K562 (cell line): ENCODE data around the gene TTC33. TPM values are rescaled to one million over a fixed set of nuclear protein-coding genes. Genes with fewer than 3 reads are reported as not detected.

Source experiments
- ATAC-seq: fragments of 200-7000 bp; cut with Tn5 transposase; 3 replicates; pipeline ENCODE4 v1.9.1; 2020; ENCODE audit warnings: moderate library complexity
- BruUV-seq: library from RNA; stranded (reverse); fragments of 400-500 nt; replicated peaks from 2 replicates; lab custom pipeline; 2021; lab: Mats Ljungman, UMichigan
- CTCF ChIA-PET: fragments of 300-600 bp; formaldehyde crosslinking; extraction: SDS; loops from one replicate; lab custom pipeline; 2021; ENCODE audit warnings: low intra/inter-chr PET ratio; lab: Yijun Ruan, JAX
- POLR2A ChIA-PET: fragments of 300-600, 350-650 bp; sonication (Branson Sonifier 250); formaldehyde crosslinking; extraction: SDS; loops from one replicate; lab custom pipeline; 2021; ENCODE audit warnings: antibody characterized with exemption, inconsistent platforms; lab: Yijun Ruan, JAX
- DNase-seq, 4 experiments: peaks; one replicate each; pipeline versions ENCODE4 v3.0.0 to v3.0.0-alpha.2; 2011 to 2018; ENCODE audit warnings: low spot score in 3 of 4, mixed read lengths in 3 of 4; ENCODE audit errors: extremely low read depth in 1 of 4
- FAIRE-seq: peaks from 2 replicates; lab custom pipeline; 2011; peaks lifted over from hg19 to GRCh38; lab: Jason Lieb, UNC
- H2AFZ ChIP-seq: 2 replicates; pipeline ENCODE4 v1.6.0; 2011; ENCODE audit warnings: low read depth, low read length, control low read depth, inconsistent platforms
- H3K27ac ChIP-seq: fragments of 200-600 bp; 3 replicates; pipeline ENCODE4 v1.8.0; 2011; ENCODE audit warnings: low read depth, mild to moderate bottlenecking, control low read depth, inconsistent platforms, low read length, moderate library complexity, mixed read lengths; ENCODE audit errors: extremely low read depth
- H3K27me3 ChIP-seq, 2 experiments: fragments of 300-600 bp in 1 of 2; 2 replicates in 1 of 2; 3 replicates in 1 of 2; pipeline versions ENCODE4 v1.6.0 to v1.8.0; 2011; ENCODE audit warnings: inconsistent platforms in 2 of 2, low read length in 2 of 2, mild to moderate bottlenecking in 1 of 2, mixed read lengths in 1 of 2, moderate library complexity in 1 of 2; ENCODE audit not compliant: control insufficient read depth in 2 of 2, insufficient read depth in 2 of 2
- H3K36me3 ChIP-seq: fragments of 300-600 bp; 3 replicates; pipeline ENCODE4 v1.8.0; 2011; ENCODE audit warnings: mild to moderate bottlenecking, low read length, inconsistent platforms; ENCODE audit not compliant: control insufficient read depth, insufficient read depth
- H3K4me1 ChIP-seq, 2 experiments: fragments of 200-600 bp in 1 of 2; replicated peaks in 1 of 2; 2 replicates in 1 of 2; 3 replicates in 1 of 2; pipeline versions ENCODE4 v1.5.1 to v1.8.0; 2011; ENCODE audit warnings: inconsistent platforms in 2 of 2, low read length in 2 of 2, mild to moderate bottlenecking in 1 of 2, mixed read lengths in 1 of 2, moderate library complexity in 1 of 2; ENCODE audit not compliant: control insufficient read depth in 2 of 2, insufficient read depth in 2 of 2
- H3K4me2 ChIP-seq: 2 replicates; pipeline ENCODE4 v1.6.1; 2011; ENCODE audit warnings: low read length, control low read depth, inconsistent platforms, mixed read lengths; ENCODE audit not compliant: insufficient read depth
- H3K4me3 ChIP-seq: fragments of 200-600 bp; sonication (generic), shearing (Covaris generic); 2 replicates; pipeline ENCODE4 v1.5.1; 2016; ENCODE audit warnings: control low read depth, inconsistent platforms
- H3K79me2 ChIP-seq: fragments of 200-600 bp; 3 replicates; pipeline ENCODE4 v1.8.0; 2011; ENCODE audit warnings: low read length, inconsistent platforms; ENCODE audit not compliant: control insufficient read depth, insufficient read depth
- H3K9ac ChIP-seq, 2 experiments: 2 replicates each; pipeline versions ENCODE4 v1.6.0 to v1.6.1; 2011; ENCODE audit warnings: low read depth in 2 of 2, low read length in 2 of 2, control low read depth in 1 of 2, inconsistent platforms in 1 of 2, mild to moderate bottlenecking in 1 of 2, mixed read lengths in 1 of 2; ENCODE audit not compliant: insufficient read depth in 1 of 2
- H3K9me1 ChIP-seq: one replicate; pipeline ENCODE4 v1.6.0; 2011; ENCODE audit warnings: inconsistent platforms, mild to moderate bottlenecking, low read length, moderate library complexity; ENCODE audit not compliant: control insufficient read depth, insufficient read depth
- H3K9me3 ChIP-seq: replicated peaks from 2 replicates; pipeline ENCODE4 v1.5.1; 2011; ENCODE audit warnings: low read depth, low read length, inconsistent platforms; ENCODE audit not compliant: control insufficient read depth, insufficient read depth
- H4K20me1 ChIP-seq: replicated peaks from 2 replicates; pipeline ENCODE4 v1.6.1; 2011; ENCODE audit warnings: low read length, inconsistent platforms, mixed read lengths; ENCODE audit not compliant: control insufficient read depth, insufficient read depth
- BRF1 ChIP-seq: IDR thresholded peaks from 3 replicates; pipeline ENCODE4 v1.6.1; 2011; ENCODE audit warnings: borderline replicate concordance, mild to moderate bottlenecking; ENCODE audit not compliant: insufficient read length; ENCODE audit errors: extremely low read depth
- C11orf30 ChIP-seq: fragments of 450-650 bp; IDR thresholded peaks from 2 replicates; pipeline ENCODE4 v1.6.1; 2016; ENCODE audit warnings: low read depth, mild to moderate bottlenecking
- DDX20 ChIP-seq: fragments of 450-650 bp; IDR thresholded peaks from 2 replicates; pipeline ENCODE4 v1.6.1; 2016; ENCODE audit warnings: missing genetic modification characterization, low read depth, mild to moderate bottlenecking, missing compliant biosample characterization, moderate library complexity
- KLF1 ChIP-seq: fragments of 450-650 bp; IDR thresholded peaks from 2 replicates; pipeline ENCODE4 v1.6.1; 2016; ENCODE audit warnings: missing genetic modification characterization, missing compliant biosample characterization
- KLF13 ChIP-seq: fragments of 450-650 bp; IDR thresholded peaks from 2 replicates; pipeline ENCODE4 v1.6.1; 2016; ENCODE audit warnings: missing genetic modification characterization, low read depth, mild to moderate bottlenecking, missing compliant biosample characterization, moderate library complexity, borderline replicate concordance
- MBD2 ChIP-seq: sonication (generic); IDR thresholded peaks from 2 replicates; pipeline ENCODE4 v1.6.1; 2016; ENCODE audit warnings: low read depth, borderline replicate concordance
- MTA2 ChIP-seq: fragments of 450-650 bp; IDR thresholded peaks from 2 replicates; pipeline ENCODE4 v1.6.1; 2016; ENCODE audit warnings: low read depth
- POLR3G ChIP-seq: IDR thresholded peaks from 2 replicates; pipeline ENCODE4 v1.6.1; 2011; ENCODE audit not compliant: insufficient read length, insufficient replicate concordance; ENCODE audit errors: extremely low read depth
- RBM25 ChIP-seq: fragments of 200-400 bp; formaldehyde crosslinking; IDR thresholded peaks from 2 replicates; pipeline ENCODE4 v1.6.1; 2018; ENCODE audit warnings: low read length, low read depth, moderate library complexity; ENCODE audit not compliant: severe bottlenecking
- TEAD4 ChIP-seq, 2 experiments: sonication (generic) in 1 of 2; formaldehyde crosslinking in 1 of 2; IDR thresholded peaks; 2 replicates each; pipeline versions ENCODE4 v1.6.1 to v1.8.0; 2012 to 2022; ENCODE audit warnings: borderline replicate concordance in 1 of 2, inconsistent platforms in 1 of 2, low read length in 1 of 2, mild to moderate bottlenecking in 1 of 2, missing genetic modification reagents in 1 of 2
- ZNF75A ChIP-seq: fragments of 450-650 bp; formaldehyde crosslinking; IDR thresholded peaks from 2 replicates; pipeline ENCODE4 v1.4.0; 2020; ENCODE audit warnings: mild to moderate bottlenecking
- WGBS: fragments of 100-300 bp; shearing (Covaris generic); methylation state at CpG from one replicate; pipeline ENCODE4 v1.1.6; 2016; ENCODE audit warnings: low coverage, mixed read lengths; ENCODE audit not compliant: insufficient coverage; ENCODE audit errors: missing lambda C conversion rate; 5-methylcytosine and 5-hydroxymethylcytosine counted together
- in situ Hi-C: fragments of 300-500 bp; cut with MboI; formaldehyde crosslinking; loops from 4 replicates; pipeline ENCODE4 v1.15.0; 2018; ENCODE audit warnings: inconsistent platforms, mixed read lengths
- intact Hi-C: fragments of 100-400 bp; cut with micrococcal nuclease; formaldehyde crosslinking; loops from 2 replicates; pipeline ENCODE4 v1.14.2; 2022
- polyA plus RNA-seq, 8 experiments: library from polyadenylated mRNA; depleted of rRNA in 4 of 8; stranded (reverse) in 5 of 8; unstranded in 3 of 8; fragments of >200 nt; fragmentation: Nextera tagmentation in 2 of 8; fragmentation: Illumina TruSeq in 1 of 8; extraction: Ambion mirVana in 2 of 8; extraction: Trizol in 1 of 8; gene quantifications; 2 replicates each; pipeline versions ENCODE4 v1.2.1 to v1.2.3, GENCODE V29; 2011 to 2014; ENCODE audit warnings: inconsistent platforms in 1 of 8, missing spikeins in 1 of 8
- total RNA-seq, 7 experiments: library from RNA; depleted of rRNA in 6 of 7; stranded (reverse); fragments of >200 nt in 6 of 7; fragmentation: Illumina TruSeq in 2 of 7; extraction: Trizol in 2 of 7; gene quantifications; 2 replicates each; pipeline versions ENCODE4 v1.2.1 to v1.2.3, GENCODE V29; 2011 to 2021; ENCODE audit warnings: low replicate concordance in 1 of 7
- TF ChIP-seq, protein P1 (sequence below): sonication (generic); formaldehyde crosslinking; IDR thresholded peaks from 2 replicates; pipeline ENCODE4 v1.8.1; 2023; ENCODE audit warnings: mild to moderate bottlenecking, missing genetic modification reagents
- TF ChIP-seq, protein P2 (sequence below): fragments of 250-450 bp; sonication (Bioruptor Pico); IDR thresholded peaks from 2 replicates; pipeline ENCODE4 v1.5.0; 2021; ENCODE audit warnings: mild to moderate bottlenecking, moderate library complexity
- TF ChIP-seq, protein P3 (sequence below): fragments of 250-450 bp; sonication (Bioruptor Pico); IDR thresholded peaks from 2 replicates; pipeline ENCODE4 v1.4.0; 2020

The TTC33 gene
- total and polyA plus RNA-seq, 9 of the 15 experiments (the other 6 are each of a cell fraction or from before 2014, with no cell fraction given): 11.5 to 24.9 (median 21.1) TPM

DNA sequence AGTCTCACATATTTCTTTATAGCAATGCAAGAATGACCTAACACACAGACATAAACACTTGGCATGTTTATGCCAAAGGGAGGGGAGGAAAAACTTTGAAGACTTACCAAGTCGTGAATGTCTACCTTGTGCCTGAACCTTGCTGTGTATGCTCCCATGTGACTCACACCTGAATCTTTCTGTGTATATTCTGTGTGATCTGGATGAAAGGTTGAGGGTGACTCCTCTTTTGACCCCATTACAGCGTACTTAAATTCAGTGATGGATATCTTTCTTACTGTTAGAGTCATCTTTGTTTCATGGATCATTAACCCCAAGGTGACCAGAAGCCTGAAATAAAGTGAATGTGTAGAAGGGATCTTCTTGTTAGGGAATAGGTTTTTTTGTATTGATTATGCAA is 129.0 kb downstream of the TTC33 start (continued):
- TF ChIP-seq, protein P1, sequence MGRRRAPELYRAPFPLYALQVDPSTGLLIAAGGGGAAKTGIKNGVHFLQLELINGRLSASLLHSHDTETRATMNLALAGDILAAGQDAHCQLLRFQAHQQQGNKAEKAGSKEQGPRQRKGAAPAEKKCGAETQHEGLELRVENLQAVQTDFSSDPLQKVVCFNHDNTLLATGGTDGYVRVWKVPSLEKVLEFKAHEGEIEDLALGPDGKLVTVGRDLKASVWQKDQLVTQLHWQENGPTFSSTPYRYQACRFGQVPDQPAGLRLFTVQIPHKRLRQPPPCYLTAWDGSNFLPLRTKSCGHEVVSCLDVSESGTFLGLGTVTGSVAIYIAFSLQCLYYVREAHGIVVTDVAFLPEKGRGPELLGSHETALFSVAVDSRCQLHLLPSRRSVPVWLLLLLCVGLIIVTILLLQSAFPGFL (CRISPR knock-in tag): no peak
- no peak for TF ChIP-seq POLR3G
- TF ChIP-seq TEAD4 (IDR thresholded peaks at IDR 0.05; ENCODE audit: low read length): no peak
- TF ChIP-seq TEAD4 (CRISPR knock-in tag; IDR thresholded peaks at IDR 0.05; ENCODE audit: borderline replicate concordance): no peak
- TF ChIP-seq KLF1 (tag): no peak
- TF ChIP-seq MBD2: no peak
- TF ChIP-seq MTA2: no peak
- TF ChIP-seq KLF13 (tag): no peak

DNA sequence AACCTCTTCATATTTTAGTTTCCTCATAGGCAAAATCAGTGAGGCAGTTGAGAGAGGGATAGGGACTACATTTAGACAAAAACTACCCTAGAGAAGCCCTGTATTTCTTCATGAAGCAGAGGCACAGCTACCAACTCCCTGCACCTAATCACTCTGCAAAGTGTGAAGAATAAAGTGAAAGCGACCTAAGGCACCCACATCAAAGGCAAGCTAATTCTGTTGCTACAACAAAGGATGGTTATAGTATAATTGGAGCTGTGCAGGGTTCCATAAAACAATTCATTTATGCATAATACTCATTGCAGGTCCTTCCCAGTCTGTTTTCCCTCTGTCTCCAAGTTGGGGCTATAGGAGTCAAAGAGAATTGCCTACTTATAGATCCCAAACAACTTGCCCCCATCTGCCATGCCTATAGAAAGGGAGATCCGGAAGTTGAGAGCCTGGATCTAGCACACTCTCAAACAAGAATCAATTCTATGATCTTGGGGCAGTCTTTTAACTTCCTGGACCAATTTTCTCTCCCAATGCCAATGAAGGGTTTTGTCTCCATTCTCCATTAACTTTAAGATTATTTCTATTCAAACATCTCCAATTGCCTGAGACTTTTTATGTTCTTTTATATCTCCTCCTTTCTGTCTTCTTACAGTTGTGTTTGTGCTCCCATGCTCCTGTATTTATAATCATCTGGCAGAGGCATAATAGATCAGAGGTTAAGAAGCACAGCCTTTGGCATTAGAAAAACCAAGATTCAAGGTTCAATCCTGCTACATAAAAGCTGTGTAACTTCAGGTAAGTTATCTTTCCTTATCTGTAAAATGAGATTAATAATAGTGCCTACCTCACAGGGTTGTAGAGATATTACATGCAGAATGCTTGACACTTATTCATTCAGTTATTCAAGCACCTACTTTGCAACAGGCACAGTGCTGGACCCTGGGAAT is 132.0 kb downstream of the TTC33 start:
- no peaks in the 10 kb centered on the region for H3K27me3 ChIP-seq
- no peaks in the 10 kb centered on the region for H3K79me2 ChIP-seq
- H3K4me3 ChIP-seq: no peak overlapping the region
- H3K9me3 ChIP-seq: no peaks in the 10 kb centered on the region
- no peaks in the 10 kb centered on the region for H3K4me1 ChIP-seq
- no TSS peak for BruUV-seq
- no peak for ATAC-seq
- H4K20me1 ChIP-seq: no peaks in the 10 kb centered on the region
- no peak for DNase-seq
- H3K36me3 ChIP-seq: no peaks in the 10 kb centered on the region
- intact Hi-C loops: no loop called here
- no peak for FAIRE-seq
- ChIA-PET CTCF (interaction anchor here (0.7 kb wide), 1 partner anchor 194 kb away, joined by 3 read pairs; no protein-coding TSS in a partner anchor), POLR2A (no interaction called here)
- WGBS: 0% methylated on average over 2 of the region's 2 CpGs
- no peaks in the 10 kb centered on the region for H3K9me1 ChIP-seq
- H3K4me2 ChIP-seq: no peak overlapping the region
- in situ Hi-C loops: no loop called here
- H3K27ac ChIP-seq: no peak overlapping the region
- H3K9ac ChIP-seq: no peak overlapping the region
- no peak overlapping the region for H2AFZ ChIP-seq
- TF ChIP-seq, protein P2, sequence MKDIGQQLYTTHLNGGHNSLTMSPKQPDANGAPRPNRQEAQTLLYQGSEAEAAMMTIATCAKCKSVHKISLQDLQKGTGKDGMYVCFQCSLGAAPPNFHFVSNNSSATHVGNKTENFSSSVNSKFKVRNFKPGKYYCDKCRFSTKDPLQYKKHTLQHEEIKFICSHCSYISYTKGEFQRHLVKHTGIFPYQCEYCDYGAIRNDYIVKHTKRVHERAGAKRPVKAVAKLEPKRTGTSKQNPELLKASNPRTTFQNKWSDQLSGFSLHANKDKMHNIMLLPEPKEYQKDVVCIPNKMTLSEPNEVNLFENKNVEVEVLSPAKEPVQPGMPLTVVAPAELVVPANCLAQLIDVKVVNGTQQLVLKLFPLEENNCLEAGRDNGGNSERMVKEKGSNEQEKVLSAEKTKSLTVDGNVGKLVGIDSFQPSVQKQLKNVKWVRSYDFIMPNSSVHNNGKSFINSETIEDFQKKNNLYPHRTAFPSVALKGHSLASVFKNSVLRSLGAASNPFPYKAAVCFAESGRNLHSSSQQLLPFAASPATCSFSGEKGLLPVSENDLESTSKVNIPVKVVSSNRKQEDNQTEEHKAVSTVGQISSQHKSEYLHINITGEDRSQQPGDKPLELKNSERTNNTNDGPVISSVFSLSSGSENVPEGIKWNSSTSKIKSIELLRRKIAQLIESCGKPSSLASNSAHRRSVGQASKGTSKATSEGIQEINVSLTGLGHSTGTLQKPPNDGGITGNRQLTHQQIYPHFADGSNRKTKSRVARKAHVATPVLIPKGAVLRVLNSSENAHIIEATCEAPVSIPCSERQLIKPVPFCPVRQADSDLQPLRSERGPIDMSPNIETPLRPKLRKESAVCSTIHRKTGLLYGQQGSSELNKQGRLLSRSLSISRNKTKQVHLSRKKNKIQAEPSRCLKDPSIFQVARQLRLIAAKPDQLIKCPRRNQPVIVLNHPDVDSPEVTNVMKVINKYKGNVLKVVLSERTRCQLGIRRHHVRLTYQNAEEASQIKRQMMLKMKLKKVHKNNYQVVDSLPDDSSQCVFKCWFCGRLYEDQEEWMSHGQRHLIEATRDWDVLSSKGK (CRISPR knock-in tag): no peak
- TF ChIP-seq BRF1 (no peak), ZNF75A (CRISPR knock-in tag) (no peak), C11orf30 (no peak), DDX20 (no peak), RBM25 (no peak)
- TF ChIP-seq, protein P3, sequence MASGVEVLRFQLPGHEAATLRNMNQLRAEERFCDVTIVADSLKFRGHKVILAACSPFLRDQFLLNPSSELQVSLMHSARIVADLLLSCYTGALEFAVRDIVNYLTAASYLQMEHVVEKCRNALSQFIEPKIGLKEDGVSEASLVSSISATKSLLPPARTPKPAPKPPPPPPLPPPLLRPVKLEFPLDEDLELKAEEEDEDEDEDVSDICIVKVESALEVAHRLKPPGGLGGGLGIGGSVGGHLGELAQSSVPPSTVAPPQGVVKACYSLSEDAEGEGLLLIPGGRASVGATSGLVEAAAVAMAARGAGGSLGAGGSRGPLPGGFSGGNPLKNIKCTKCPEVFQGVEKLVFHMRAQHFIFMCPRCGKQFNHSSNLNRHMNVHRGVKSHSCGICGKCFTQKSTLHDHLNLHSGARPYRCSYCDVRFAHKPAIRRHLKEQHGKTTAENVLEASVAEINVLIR: no peak
